Activated CD8-positive, alpha-beta memory T cell treated with anti-CD3 and anti-CD28 coated beads for 4 hours (primary cell): Measurements from ENCODE around the gene C9orf72.
"Not testable (repeated sequence)": the region's sequence is repeated elsewhere in the genome, so short reads cannot be mapped to it uniquely, and the experiment has no call there.

Experiments used
- DNase-seq, 2 donors: peaks; one replicate each; pipeline ENCODE4 v3.0.0-alpha.2; 2020; ENCODE audit warnings: low read depth in 2 of 2

Gene C9orf72

DNA sequence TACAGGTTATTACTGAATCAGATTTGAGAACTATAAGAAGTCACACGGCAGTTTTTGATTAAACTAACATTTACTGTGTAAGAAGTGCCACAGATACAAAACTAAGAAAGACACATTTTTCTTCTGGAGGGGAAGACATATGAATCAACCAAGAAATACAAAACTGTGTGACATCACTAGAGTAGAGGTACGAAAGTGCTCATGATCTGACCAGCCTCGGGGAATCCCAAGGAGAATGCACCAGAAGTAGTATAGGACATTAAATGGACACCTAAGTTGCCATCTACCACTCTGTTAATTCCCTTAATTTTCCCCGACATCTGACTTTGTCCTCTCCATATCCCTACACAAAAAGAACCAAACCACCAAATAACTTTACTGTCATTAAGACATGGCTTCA lies 54.5 kb downstream of the C9orf72 start:
- DNase-seq = no peak

DNA sequence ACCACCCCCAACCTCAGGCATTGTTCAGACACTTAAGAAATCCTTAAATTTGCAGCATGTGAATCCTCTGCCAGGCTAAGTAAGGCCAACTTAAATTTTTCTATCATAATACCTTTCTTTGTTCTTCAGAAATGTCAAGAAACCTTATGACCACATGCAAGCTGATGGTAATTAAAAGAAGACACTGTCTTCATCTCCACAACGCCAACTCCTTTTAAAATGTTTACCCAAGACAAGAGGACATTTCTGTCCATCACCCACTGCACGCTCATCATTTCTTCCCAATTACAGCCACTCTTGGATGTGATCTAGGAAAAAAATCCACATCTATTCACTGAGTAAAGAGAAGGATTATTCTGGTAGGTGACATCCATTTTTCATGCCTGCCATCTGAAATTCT lies 55.3 kb downstream of the C9orf72 start:
- no peak for DNase-seq

GRCh38 chr9:27514551-27514950 lies 58.7 kb downstream of the C9orf72 start:
- DNase-seq = no peak

DNA sequence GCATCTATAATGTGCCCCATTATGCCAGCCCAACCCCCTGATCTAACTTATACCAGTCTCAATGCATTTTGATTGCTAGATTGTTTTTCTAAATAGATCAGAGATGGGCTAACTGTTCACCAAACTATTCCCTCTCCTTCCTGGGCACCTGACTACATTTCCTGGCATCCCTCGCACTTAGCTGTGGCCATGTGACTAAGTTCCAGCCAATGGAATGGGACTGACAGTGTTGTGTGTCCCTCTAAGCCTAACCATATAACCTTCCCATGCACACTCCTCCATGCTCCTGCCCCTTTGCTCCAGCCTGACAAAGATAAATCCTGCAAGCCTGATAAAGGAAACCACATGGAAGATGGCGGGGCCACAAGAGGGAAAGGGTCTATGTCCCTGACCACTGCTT lies 61.5 kb downstream of the C9orf72 start:
- DNase-seq = no peak

GRCh38 chr9:27510780-27511179 lies 62.5 kb downstream of the C9orf72 start:
- DNase-seq = no peak

DNA sequence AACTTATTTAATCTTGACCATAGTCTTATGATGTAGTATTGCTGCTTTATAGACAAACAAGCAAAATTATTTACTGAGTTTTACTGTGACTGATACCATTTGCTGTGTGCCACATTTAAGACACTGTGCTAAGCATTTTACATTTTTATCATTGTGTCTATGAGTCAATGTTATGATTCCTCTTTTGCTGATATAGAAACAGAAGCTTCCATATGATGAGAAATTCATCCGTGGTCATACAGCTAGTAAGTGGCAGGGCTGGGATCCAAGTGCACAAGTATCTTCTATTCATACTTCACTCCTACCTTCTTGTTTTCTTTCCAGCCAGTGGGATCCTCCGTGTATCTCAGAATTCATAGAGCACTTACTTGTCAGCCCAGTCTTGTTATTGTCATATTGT lies 66.3 kb downstream of the C9orf72 start:
- no peak for DNase-seq

DNA sequence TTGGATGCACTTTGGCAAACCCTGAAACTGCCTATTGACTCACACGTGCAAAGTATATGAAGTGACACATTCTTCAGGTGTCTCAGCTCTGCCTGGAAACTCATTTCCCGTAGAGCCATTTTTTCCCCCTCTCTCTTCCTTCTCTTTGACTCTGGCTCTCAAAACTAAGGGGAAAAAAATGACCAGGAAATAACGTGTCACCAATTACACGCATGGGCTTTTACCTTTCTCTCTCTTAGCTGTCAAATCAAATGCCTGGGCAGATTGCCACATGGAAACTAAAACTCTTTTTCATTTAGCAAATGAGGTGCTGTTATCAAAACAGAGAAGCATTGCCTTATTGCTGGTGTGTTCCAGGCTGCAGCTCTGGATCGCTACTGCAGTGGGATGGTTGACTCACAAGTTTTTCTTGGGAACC lies 67.5 kb downstream of the C9orf72 start:
- no peak for DNase-seq

- DNase-seq = no peak
Observed at GRCh38 chr9:27504259-27504658, 69.0 kb downstream of the C9orf72 start.

GRCh38 chr9:27503623-27504022 lies 69.7 kb downstream of the C9orf72 start:
- no peak for DNase-seq

DNA sequence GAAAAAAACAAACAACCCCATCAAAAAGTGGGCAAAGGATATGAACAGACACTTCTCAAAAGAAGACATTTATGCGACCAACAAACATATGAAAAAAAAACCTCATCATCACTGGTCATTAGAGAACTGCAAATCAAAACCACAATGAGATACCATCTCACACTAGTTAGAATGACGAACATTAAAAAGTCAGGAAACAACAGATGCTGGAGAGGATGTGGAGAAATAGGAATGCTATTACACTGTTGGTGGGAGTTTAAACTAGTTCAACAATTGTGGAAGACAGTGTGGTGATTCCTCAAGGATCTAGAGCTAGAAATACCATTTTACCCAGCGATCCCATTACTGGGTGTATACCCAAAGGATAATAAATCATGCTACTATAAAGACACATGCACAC lies 72.4 kb downstream of the C9orf72 start:
- DNase-seq = not testable (repeated sequence)

GRCh38 chr9:27499451-27499850 lies 73.8 kb downstream of the C9orf72 start:
- no peak for DNase-seq

DNA sequence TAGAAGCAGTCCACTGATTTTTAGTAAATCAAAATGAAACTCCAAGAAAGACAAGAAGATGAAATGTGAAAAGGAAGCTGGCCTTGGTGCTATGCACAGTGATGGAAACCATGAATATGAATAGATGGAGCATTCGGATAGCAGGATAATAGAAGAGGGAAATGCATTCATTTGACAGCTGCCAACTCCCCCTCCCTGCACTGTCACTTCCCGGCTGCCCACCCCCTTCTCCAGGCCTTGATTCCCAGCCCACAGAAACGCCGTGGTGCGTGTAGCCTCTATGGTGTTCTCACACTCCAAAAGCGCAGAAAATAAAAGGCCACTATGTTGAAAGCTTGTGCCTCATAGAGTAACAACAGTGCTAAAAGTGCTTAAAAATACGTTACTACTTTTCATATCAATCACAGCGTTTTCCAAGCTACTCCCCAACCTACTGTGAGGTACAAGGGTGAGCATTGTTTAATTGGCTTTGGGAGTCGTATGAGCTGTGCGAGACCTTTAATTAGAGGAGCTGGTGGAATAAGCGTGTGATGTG lies 75.3 kb downstream of the C9orf72 start:
- DNase-seq = no peak
